Anterior cingulate cortex (tissue), 58 donors: Measurements from ENCODE around the gene PSEN1.
"Not testable (repeated sequence)": the region's sequence is repeated elsewhere in the genome, so short reads cannot be mapped to it uniquely, and the experiment has no call there.

ENCODE experiments used
- DNase-seq, 58 donors: peaks; one replicate each; lab custom pipeline; 2025; lab: John Stamatoyannopoulos, UW

PSEN1 gene

DNA sequence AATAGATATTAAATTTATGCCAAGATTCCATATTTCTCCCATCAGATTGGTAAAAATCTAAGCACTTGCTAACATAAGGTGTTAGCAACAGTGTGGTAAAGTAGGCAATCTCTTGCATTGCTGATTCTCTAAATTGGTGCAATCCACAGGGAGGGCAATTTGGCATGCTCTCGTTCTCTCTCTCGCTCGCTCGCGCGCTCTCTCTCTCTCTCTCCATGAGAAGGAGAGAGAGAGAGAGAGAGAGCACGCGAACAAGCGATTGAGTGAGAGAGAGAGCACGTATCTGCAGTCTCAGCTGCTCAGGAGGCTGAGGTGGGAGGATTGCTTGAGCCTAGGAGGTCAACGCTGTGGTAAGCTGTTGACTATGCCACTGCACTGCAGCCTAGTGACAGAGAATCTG is 25.9 kb downstream of the PSEN1 start:
- DNase-seq, result peak in 9 of 58 donors; percentile 7 to 17 (median 14)

DNA sequence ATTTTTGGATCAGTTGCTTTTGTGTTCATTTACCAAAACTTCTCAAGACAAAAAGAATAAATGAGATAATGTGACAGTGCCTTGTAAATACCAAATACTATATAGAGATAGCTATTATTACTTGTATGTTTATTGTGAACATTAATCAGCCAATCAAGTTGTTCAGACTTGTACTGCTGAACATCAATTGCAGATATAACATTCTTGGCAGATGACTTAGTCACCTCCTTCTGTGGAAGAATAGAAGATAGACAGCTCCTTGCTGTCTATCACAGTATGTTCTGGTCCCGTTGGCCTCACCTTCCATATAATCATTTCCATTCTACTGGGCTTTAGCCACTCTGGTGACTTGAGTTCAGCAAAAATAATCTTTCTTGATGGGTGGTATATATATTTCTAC is 30.1 kb downstream of the PSEN1 start:
- DNase-seq, result no peak

DNA sequence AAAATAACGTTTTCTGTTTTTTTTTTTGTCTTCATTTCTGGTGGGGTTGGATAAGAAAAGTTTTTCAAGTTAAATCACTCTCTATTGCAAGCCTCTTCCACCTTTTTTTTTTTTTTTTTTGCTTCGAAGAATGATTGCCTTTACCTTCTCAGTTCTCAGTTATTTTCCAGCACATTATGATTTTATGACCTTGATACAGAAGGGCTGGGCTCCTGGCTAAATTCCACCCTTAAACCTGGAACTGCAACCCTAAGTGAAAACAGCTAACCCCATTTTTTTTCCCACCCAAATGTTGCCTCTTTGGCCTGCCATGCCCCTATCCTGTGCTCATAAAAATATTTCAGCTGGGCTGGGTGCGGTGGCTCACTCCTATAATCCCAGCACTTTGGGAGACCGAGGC is 31.4 kb downstream of the PSEN1 start:
- no peak for DNase-seq

DNA sequence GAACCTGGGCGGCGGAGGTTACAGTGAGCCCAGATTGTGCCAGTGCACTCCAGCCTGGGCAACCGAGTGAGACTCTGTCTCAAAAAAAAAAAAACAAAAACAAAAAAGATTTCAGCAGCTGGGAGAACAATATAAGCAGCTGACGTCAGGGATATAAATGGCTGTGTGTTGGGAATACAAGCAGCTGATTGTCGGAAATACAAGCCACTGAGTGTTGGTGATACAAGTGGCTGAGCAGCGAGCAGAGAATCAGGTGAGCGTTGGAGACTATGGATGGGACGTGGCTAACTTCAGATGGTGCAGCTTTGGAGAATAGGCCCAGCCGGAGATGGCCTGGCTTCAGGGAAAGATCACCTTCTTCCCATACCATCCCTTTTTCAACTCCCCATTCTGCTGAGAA is 32.0 kb downstream of the PSEN1 start:
- peak in 44 of 58 donors; percentile 2 to 90 (median 52) for DNase-seq

DNA sequence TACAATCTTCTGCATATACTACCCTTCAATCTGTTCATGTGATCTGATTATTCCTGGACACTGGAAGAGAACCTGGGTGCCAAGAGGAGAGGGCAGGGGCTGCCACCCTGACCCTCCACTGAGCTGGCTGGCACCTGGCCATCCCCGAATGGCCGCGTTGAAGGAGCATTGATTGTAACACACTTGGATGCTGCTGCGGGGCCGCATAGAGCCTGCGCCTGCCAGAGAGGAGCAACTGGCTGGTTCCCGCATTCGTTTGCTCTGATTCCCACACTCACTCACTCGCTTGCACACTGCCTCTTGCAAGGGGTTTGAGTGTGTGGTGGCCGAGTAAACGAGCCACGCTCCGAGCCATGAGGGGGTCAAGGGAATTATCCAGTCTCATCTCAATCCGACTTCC is 32.4 kb downstream of the PSEN1 start:
- peak in 38 of 58 donors; percentile 5 to 75 (median 38) for DNase-seq

DNA sequence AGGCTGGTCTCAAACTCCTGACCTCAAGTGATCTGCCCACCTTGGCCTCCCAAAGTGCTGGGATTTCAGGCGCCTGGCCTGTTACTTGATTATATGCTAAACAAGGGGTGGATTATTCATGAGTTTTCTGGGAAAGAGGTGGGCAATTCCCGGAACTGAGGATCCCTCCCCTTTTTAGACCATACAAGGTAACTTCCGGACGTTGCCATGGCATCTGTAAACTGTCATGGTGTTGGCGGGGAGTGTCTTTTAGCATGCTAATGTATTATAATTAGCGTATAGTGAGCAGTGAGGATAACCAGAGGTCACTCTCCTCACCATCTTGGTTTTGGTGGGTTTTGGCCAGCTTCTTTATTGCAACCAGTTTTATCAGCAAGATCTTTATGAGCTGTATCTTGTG is 33.5 kb downstream of the PSEN1 start:
- DNase-seq, result peak in 1 of 58 donors; percentile 5

DNA sequence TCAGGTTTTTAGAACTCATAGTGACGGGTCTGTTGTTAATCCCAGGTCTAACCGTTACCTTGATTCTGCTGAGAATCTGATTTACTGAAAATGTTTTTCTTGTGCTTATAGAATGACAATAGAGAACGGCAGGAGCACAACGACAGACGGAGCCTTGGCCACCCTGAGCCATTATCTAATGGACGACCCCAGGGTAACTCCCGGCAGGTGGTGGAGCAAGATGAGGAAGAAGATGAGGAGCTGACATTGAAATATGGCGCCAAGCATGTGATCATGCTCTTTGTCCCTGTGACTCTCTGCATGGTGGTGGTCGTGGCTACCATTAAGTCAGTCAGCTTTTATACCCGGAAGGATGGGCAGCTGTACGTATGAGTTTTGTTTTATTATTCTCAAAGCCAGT is 34.4 kb downstream of the PSEN1 start:
- DNase-seq, result no peak

DNA sequence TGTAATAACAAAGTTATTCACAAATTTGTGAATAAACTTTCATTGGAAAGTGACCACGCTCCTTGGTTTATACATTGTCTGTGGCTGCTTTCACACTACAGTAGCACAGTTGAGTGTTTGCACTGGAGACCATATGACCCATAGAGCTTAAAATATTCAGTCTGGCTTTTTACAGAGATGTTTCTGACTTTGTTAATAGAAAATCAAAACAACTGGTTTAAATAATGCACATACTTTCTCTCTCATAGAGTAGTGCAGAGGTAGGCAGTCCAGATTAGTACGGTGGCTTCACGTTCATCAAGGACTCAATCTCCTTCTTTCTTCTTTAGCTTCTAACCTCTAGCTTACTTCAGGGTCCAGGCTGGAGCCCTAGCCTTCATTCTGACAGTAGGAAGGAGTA is 36.2 kb downstream of the PSEN1 start:
- no peak for DNase-seq

DNA sequence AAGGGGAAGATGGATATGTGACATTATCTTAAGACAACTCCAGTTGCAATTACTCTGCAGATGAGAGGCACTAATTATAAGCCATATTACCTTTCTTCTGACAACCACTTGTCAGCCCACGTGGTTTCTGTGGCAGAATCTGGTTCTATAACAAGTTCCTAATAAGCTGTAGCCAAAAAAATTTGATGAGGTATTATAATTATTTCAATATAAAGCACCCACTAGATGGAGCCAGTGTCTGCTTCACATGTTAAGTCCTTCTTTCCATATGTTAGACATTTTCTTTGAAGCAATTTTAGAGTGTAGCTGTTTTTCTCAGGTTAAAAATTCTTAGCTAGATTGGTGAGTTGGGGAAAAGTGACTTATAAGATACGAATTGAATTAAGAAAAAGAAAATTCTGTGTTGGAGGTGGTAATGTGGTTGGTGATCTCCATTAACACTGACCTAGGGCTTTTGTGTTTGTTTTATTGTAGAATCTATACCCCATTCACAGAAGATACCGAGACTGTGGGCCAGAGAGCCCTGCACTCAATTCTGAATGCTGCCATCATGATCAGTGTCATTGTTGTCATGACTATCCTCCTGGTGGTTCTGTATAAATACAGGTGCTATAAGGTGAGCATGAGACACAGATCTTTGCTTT is 36.9 kb downstream of the PSEN1 start:
- DNase-seq, result peak in 1 of 58 donors; percentile 33

DNA sequence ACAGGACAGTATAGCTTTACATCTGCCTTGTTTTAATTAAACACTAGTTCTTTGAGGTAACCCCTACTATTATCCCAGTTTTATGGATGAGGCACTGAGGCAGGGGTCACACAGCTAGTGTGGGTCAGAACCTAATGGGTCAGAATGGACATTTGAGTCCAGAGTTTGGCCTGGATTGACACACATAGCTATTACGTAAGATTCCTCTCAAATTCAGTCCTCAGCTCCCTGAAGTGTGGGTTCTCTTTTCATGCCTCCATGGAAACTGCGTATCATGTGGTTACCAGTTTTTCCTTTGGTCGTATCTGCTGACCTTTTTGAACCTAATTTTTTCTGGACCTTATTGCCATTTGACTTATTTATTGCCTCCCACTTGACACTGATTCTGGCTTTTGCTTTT is 40.4 kb downstream of the PSEN1 start:
- no peak for DNase-seq

DNA sequence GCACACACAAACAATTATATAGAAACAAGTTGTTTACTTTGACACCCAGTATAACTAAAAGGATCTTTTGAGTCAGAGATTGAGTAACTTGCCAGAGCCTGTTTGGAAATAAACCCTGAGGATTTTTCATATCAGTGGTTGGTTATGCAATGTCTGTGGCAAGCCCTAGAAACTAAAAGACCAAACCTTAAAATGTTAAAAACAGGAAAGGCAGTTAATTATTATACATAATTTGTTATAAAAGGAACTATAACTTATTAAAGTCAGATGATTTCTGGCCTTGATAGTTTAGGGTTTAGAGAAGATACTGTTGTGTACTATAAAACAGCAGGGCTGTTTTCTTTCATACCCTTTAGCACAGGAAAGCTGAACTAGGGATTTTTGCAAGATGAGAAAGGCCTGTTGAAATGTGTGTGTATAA is 44.1 kb downstream of the PSEN1 start:
- no peak for DNase-seq

DNA sequence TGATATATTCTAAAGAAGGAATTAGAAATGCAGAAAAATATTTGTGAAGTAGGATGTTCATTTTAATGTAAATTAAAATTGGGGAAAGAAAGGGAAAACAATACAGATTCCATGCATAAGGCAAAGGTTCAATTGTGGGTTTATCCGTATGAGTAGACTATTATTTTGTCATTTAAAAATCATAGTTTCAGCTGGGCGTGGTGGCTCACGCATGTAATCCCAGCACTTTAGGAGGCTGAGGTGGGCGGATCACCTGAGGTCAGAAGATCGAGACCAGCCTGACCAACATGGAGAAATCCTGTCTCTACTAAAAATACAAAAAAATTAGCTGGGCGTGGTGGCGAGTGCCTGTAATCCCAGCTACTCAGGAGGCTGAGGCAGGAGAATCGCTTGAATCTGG is 44.7 kb downstream of the PSEN1 start:
- not testable (repeated sequence) for DNase-seq

DNA sequence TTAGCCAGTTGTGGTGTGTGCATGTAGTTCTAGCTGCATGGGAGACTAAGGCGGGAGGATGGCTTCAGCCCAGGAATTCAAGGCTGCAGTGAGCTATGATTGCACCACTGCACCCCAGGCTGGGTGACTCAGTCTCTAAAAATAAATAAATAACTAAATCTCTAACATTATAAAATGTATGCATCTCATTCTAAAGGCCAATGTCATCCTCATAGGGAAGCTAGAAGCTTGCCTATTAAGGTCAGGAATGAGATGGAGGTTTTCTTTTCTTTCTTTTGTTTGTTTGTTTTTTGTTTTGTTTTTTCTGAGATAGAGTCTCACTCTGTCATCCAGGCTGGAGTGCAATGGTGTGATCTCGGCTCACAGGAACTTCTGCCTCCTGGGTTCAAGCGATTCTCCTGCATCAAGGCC is 52.2 kb downstream of the PSEN1 start:
- DNase-seq, result no peak

DNA sequence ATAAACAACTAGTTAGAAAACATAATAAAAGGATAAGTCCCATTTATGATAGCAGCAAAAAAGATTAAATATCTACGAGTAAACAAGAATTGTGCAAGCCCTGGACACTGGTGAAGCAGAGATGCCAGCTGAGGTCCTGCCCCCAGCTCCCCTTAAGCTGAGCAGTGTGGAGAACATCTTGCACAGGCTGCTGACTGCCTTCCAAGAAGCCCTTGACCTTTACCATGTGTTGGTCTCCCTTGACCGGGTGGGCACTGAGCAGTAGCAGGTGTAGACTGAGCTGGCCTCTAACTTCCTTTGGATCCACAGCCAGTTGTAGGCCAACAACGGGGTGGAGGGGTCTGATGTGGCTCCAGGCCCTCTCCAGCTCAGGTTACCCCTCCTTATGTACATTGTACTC is 53.3 kb downstream of the PSEN1 start:
- no peak for DNase-seq

DNA sequence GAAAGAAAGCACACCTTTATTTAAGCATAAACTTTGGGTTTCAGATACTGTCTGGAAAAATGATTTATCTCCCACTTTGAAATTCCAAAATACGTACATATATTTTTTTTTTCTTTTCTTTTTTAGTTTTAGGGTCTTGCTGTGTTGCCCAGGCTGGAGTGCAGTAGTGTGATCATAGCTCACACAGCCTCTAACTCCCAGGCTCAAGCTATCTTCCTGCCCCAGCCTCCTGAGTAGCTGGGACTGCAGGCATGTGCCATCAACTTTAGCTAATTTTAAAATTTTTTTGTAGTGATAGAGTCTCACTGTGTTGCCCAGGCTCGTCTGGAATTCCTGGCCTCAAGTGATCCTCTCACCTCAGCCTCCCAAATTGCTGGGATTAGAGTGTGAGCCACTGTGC is 55.1 kb downstream of the PSEN1 start:
- no peak for DNase-seq

DNA sequence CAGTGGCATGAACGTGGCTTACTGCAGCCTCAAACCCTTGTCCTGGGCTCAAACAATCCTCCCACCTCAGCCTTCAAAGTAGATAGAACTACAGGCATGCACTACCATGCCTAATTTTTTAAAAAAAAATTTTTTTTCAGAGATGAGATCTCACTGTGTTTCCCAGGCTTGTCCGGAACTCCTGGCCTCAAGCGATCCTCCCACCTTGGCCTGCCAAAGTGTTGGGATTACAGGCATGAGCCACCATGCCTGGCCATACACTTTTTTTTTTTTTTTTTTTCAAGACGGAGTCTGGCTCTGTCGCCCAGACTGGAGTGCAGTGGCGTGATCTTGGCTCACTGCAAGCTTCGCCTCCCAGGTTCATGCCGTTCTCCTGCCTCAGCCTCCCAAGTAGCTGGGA is 58.0 kb downstream of the PSEN1 start:
- DNase-seq, result not testable (repeated sequence)

DNA sequence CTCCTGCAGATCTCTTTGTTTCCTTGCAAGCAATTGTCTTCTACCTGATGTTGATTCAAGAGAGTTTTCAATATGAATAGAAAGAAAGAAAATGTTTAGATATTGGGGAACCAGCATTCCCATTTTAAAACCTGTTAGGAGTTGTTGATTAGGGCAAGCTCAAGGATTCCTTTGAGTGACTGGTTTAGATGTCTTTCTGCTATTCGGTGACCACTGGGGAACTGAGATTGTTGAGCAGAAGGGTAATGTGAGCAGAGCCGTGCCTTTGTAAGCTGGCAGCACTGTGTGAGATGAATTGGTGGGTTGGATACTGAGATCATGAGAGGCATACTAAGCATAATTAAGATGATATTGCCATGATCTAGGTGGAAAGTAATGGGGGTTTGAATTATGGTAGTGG is 61.9 kb downstream of the PSEN1 start:
- DNase-seq, result no peak

DNA sequence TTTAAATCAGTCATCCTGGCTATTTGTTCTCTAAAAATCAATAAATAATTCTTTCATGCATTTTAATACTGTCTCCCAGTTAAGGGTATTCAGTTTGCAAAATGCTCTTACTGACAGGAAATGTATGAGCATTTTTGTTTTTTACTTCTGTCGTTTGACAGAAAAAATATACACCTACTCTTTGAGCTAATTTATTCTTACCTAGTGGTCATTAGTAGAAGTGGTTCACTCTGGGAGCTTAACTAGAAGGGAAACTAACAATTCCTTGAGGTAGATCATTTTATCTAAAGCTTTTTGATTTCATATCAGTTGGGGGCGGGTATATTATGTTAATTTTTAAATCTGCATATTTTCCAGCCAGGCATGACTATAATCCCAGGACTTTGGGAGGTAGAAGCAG is 67.2 kb downstream of the PSEN1 start:
- no peak for DNase-seq

DNA sequence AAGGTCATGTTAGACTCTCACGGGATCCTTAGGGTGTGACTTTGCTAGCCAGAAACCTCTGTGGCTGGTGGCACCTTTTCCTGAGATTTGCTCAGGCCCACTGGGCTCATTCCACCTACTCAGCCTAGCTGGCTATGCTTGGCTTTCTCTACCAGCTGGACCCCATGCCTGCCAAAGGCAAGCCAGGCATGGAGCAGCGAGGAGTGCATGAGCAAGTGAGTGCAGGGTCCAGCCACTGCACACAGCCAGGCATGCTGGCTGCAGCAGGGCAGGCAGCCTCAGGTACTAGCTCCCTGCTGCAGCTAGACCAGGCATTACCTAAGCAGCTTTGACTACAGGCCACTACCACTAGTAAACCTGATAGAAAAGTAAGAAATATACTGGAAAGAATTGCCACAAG is 71.3 kb downstream of the PSEN1 start:
- DNase-seq, result no peak

DNA sequence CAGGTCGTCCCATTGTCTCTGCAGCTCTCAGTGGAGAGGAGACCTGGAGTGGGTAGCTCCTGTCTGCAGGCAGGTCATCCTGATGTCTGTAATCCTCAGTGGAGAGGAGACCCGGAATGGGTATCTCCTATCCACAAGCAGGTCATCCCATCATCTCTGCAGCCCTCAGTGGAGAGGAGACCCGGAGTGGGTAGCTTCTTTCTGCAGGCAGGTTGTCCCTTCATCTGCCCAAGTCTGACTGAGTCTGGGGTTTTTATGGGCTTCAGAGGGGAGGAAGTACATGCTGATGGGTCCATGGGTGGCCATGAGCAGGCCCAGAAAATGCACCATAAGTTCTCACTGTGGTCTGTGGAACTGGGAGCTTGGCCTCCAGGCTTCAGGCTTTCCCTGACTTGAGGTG is 72.1 kb downstream of the PSEN1 start:
- DNase-seq, result no peak

DNA sequence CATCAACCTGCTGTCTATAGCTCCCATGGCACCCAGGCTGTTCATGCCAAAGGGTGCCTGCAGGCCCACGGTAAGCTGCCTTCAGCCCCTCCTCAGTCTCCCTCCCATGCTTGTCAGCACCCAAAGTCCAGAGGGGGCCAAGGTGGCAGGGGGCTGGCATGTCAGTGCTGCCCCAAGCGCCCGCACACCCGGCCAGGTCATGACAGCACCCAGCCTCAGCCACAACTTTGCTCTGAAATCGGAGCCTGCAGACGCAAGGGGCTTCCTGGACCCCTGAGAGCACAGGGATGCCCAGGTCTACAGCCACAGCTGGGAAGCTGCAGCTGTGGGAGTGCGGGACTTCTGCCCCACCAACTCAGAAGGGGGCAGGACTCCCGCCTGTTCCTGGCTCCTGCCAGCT is 72.5 kb downstream of the PSEN1 start:
- no peak for DNase-seq

DNA sequence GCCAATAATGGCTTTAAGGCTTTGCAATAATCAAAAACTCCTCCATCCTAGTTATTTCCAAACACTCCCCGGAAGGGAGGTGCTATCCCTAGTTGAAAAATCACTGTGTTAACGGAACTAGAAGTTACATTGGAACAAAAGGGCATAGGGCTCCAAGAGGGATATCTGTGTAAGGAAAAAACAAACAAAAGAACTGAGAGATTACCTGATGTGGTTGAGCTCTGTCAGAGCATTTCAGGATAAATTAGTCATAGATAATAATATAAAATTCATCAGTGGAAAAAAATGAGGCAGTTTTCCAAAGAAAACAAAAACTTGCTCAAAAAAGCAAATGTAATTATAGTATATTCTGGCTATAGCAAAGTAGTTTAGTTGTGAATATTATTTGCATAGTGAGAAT is 73.6 kb downstream of the PSEN1 start:
- DNase-seq, result no peak
